H1 (cell line): Measurements from ENCODE around the gene MKX.

Experiments used
- EP300 ChIP-seq, 2 experiments: IDR thresholded peaks; 1 replicate in 1 of 2; 2 replicates in 1 of 2; pipeline ENCODE4 v1.6.1; 2011 to 2012; ENCODE audit warnings: low read depth in 2 of 2, low read length in 2 of 2, mild to moderate bottlenecking in 2 of 2, borderline replicate concordance in 1 of 2, inconsistent platforms in 1 of 2, moderate library complexity in 1 of 2
- TCF12 ChIP-seq: IDR thresholded peaks from 2 replicates; pipeline ENCODE4 v1.6.1; 2011; ENCODE audit warnings: low read depth, mild to moderate bottlenecking, low read length

DNA sequence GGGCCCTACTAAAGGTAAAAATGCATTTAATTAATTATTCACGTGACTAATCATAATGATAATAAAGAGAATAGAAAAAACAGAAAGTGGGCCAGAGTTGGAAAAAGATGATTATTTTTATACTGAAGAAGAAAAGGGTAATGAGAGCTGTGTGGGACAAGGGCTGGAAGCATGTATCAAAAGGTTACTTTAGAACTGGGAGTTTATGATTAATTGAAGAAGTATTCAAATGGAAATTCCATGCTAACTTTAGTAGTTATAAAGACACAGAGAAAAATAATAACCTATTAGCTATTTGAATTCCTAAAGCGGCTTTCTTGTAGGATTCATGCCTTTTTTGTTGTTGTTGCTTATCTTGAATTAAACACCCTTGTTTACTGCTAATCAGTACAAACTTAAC lies 49.9 kb downstream of the MKX start:
- TF ChIP-seq EP300 (IDR thresholded peaks at IDR 0.05; ENCODE audit: borderline replicate concordance in 1 of 2, low read depth in 2 of 2, low read length in 2 of 2), result no peak
- TF ChIP-seq TCF12, result no peak
